Measurements from ENCODE around the gene GNB1. TPM values are rescaled to one million over a fixed set of nuclear protein-coding genes. Genes with fewer than 3 reads are reported as not detected.

Gene GNB1
- total and polyA plus RNA-seq, 9 of the 15 experiments (the other 6 are each of a cell fraction or from before 2014, with no cell fraction given) = 34.3 to 388 (median 114) TPM

GRCh38 chr1:1927751-1928150, 36.9 kb upstream of the GNB1 start:
- ATAC-seq = no peak
- BruUV-seq (replicated peaks) = no TSS peak
- Histone ChIP-seq H3K27me3 (ENCODE audit: control insufficient read depth in 2 of 2, insufficient read depth in 2 of 2, low read length in 2 of 2) (peaks cover 23 to 70% of the 10 kb centered on the region in 2 experiments; a peak in 3 of 5 replicates), H4K20me1 (replicated peaks; ENCODE audit: control insufficient read depth, insufficient read depth, low read length) (peaks cover 8% of the 10 kb centered on the region), H3K79me2 (ENCODE audit: control insufficient read depth, insufficient read depth, low read length) (no peaks in the 10 kb centered on the region), H3K27ac (ENCODE audit: extremely low read depth, low read depth, low read length) (no peak overlapping the region), H3K9me1 (ENCODE audit: control insufficient read depth, insufficient read depth, low read length) (no peaks in the 10 kb centered on the region), H3K4me1 (replicated peaks in 1 of 2; ENCODE audit: control insufficient read depth in 2 of 2, insufficient read depth in 2 of 2, low read length in 2 of 2) (peaks cover 0 to 64% of the 10 kb centered on the region in 2 experiments; a peak in 2 of 5 replicates), H3K9ac (ENCODE audit: insufficient read depth in 1 of 2, low read depth in 2 of 2, low read length in 2 of 2) (no peak overlapping the region), H3K4me2 (ENCODE audit: insufficient read depth, low read length) (no peak overlapping the region), H3K36me3 (ENCODE audit: control insufficient read depth, insufficient read depth, low read length) (no peaks in the 10 kb centered on the region), H2AFZ (ENCODE audit: low read depth, low read length) (no peak overlapping the region), H3K9me3 (replicated peaks; ENCODE audit: control insufficient read depth, insufficient read depth, low read depth, low read length) (no peaks in the 10 kb centered on the region), H3K4me3 (no peak overlapping the region)
- DNase-seq (ENCODE audit: extremely low read depth in 1 of 4, low spot score in 3 of 4) = no peak
- in situ Hi-C loops (cut with MboI) (no loop called here), intact Hi-C loops (cut with micrococcal nuclease) (no loop called here)
- no peak for FAIRE-seq
- ChIA-PET CTCF (ENCODE audit: low intra/inter-chr PET ratio) (no interaction called here), POLR2A (interaction anchor here (0.6 to 1.0 kb wide), 3 partner anchors 8 to 262 kb away, joined by 3 read pairs; no protein-coding TSS in a partner anchor)
- WGBS (ENCODE audit: insufficient coverage, low coverage, missing lambda C conversion rate) = 43% methylated on average over 25 of the region's 25 CpGs
- TF ChIP-seq HDAC1 (IDR thresholded peaks at IDR 0.05) = no peak
- no peak for TF ChIP-seq ZNF316 (IDR thresholded peaks at IDR 0.05)
- TF ChIP-seq TRIM25 (IDR thresholded peaks at IDR 0.05; ENCODE audit: borderline replicate concordance) = no peak
- TF ChIP-seq ZNF224 (CRISPR knock-in tag; IDR thresholded peaks at IDR 0.05) = no peak
- no peak for TF ChIP-seq YY1 (IDR thresholded peaks at IDR 0.05; ENCODE audit: borderline replicate concordance in 1 of 3, control insufficient read depth in 1 of 3, extremely low read depth in 1 of 3, insufficient read depth in 3 of 3, insufficient read length in 1 of 3, insufficient replicate concordance in 2 of 3, low read depth in 1 of 3, low read length in 2 of 3)
- no peak for TF ChIP-seq ZNF764 (CRISPR knock-in tag; IDR thresholded peaks at IDR 0.05; ENCODE audit: low read depth)
- TF ChIP-seq NFE2 (IDR thresholded peaks at IDR 0.05; ENCODE audit: low read depth) = no peak
- no peak for TF ChIP-seq RCOR1 (IDR thresholded peaks at IDR 0.05; ENCODE audit: borderline replicate concordance in 1 of 2, low read depth in 2 of 2, low read length in 2 of 2)
- no peak for TF ChIP-seq SNRNP70 (optimal IDR thresholded peaks at IDR 0.05; ENCODE audit: low read depth, low read length)
- no peak for TF ChIP-seq ARHGAP35 (IDR thresholded peaks at IDR 0.05; ENCODE audit: partially characterized antibody)
- TF ChIP-seq ZSCAN32 (CRISPR knock-in tag; IDR thresholded peaks at IDR 0.05) = no peak
- no peak for TF ChIP-seq SMAD4 (CRISPR knock-in tag; conservative IDR thresholded peaks at IDR 0.05)
- TF ChIP-seq HCFC1 (IDR thresholded peaks at IDR 0.05; ENCODE audit: low read depth, low read length) = no peak
- no peak for TF ChIP-seq RNF2 (IDR thresholded peaks at IDR 0.05)
- TF ChIP-seq TFE3 (CRISPR knock-in tag; IDR thresholded peaks at IDR 0.05) = no peak
